Left kidney (tissue), 2 donors: Measurements from ENCODE around the gene FUBP3. TPM values are rescaled to one million over a fixed set of nuclear protein-coding genes. Genes with fewer than 3 reads are reported as not detected.
"Not testable (repeated sequence)": the region's sequence is repeated elsewhere in the genome, so short reads cannot be mapped to it uniquely, and the experiment has no call there.

Experiments used
- DNase-seq: peaks from one replicate; pipeline ENCODE4 v3.0.0-alpha.2; 2013
- polyA plus RNA-seq: library from polyadenylated mRNA; unstranded; fragments of 120-200 nt; gene quantifications from one replicate; pipeline ENCODE4 v1.2.1, GENCODE V29; 2013; ENCODE audit not compliant: insufficient read length

The FUBP3 gene
- polyA plus RNA-seq, 1 donor: 76.2 TPM

DNA sequence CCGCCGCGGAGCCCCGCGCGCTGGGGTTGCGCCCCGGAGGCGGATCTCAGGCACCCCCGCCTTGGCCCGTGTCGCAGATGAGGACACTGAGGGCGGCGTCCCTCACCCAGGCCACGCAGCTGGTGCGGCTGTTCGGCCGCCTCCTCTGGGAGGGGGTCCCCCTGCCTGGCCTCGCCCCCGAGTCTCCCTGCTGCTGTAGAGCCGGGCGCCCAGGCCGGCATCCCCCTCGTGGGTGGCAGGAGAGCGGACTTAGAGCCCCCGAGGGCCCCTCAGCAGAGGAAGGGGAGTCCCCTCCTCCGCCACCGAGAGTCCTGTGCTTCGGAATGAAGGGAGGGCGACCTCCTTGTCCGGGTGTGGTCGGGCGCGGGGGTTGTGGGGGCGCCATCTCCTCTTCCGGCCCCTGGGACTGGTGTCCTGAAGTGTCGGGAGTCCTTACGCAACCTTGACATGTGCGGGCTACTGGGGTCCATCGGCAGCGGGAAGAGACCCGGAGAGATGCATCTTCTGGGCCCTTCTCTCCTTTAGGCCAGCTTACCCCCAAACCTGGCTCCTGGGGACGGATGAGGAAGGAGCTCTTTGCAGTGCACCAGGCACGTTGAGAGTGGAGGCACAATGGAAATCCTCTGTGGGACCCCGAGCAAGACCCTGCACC lies 102.5 kb downstream of the FUBP3 start:
- no peak for DNase-seq

DNA sequence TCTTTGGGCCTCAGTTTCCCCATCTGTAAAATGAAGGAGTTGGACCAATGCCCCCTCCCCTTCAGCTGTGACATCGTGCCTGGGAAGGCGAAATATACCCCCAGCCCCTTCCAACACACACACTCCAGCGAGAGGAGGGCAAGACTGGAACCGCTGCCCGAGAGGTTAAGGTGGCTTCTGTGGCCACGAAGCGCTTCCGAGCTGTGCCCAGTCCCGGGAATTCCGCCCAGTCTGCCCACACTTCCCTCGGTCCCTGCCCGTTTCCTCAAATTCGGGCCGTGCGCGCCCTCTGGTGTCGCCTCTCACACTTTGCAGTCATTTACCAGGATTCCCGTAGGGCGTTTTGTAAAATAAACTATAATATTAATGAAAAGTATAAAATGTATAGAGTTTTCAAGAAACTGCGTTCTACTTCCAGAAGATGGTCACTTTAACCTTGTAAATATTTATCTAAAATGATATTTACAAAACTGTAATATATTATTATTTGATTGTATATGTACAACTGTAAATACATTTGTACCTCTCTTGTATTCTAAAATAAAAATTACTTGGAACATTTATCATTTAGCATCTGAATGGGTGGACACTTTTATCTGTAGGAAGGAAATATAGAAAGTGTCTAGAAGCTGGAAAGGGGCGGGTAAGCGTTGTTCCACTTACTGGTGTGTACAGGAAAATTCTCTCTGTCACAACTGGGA lies 103.2 kb downstream of the FUBP3 start:
- peak; percentile 61 for DNase-seq

DNA sequence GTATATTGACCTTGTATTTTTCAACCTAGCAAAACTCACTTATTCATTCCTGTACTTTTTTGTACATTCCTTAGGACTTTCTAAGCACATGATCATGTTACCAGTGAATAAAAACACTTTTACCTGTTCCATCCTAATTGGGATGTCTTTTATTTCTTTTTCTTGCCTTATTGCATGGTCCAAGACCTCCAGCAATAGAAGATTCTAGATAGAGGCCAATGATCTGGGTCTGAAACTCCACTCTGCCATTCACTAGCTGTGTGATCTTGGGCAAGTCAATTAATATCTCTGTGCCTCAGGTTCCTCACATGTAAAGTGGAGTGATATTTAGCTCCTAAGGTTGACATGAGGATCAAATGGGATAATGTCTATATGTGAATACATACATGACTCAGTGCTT lies 105.7 kb downstream of the FUBP3 start:
- no peak for DNase-seq

- DNase-seq: not testable (repeated sequence)
Observed at GRCh38 chr9:130685945-130686344, 106.6 kb downstream of the FUBP3 start.

DNA sequence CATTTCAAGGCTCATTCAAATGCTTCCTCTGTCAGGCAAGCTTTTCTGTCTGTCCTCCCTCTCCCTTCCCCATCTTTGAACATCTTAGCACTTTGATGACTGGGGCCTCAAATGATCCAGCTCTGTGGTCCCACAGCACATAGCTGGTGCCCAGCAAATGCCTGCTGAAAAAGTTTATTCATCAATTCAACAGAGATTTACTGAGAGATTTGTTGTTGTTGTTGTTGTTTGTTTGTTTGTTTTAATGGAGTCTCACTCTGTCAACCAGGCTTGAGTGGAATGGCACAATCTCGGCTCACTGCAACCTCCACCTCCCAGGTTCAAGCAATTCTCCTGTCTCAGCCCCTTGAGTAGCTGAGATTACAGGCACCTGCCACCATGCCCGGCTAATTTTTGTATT lies 108.2 kb downstream of the FUBP3 start:
- DNase-seq: no peak

Other genes with a start within 250 kb of the FUBP3 start
- 281 TPM for gene ASS1, start 134.6 kb upstream of the FUBP3 start, polyA plus RNA-seq
- gene PRDM12, start 85.0 kb downstream of the FUBP3 start, polyA plus RNA-seq: not detected
- 51.7 TPM for gene EXOSC2, start 114.2 kb downstream of the FUBP3 start, polyA plus RNA-seq